H9 (cell line): ENCODE measurements around the gene TSPAN8. TPM values are rescaled to one million over a fixed set of nuclear protein-coding genes. Genes with fewer than 3 reads are reported as not detected.

Experiments used
- DNase-seq: peaks from one replicate; pipeline ENCODE4 v3.0.0-alpha.2; 2017
- H2AFZ ChIP-seq: one replicate; pipeline ENCODE4 v1.6.1; 2013; ENCODE audit warnings: mild to moderate bottlenecking, low read length, control low read depth, moderate library complexity
- H2AK5ac ChIP-seq: 2 replicates; pipeline ENCODE4 v1.6.1; 2013; ENCODE audit warnings: low read length, control low read depth, mixed read lengths; ENCODE audit not compliant: insufficient read length
- H2BK120ac ChIP-seq: one replicate; pipeline ENCODE4 v1.6.1; 2013; ENCODE audit warnings: low read depth, mild to moderate bottlenecking, low read length, control low read depth, inconsistent platforms; ENCODE audit not compliant: poor library complexity, severe bottlenecking
- H2BK12ac ChIP-seq: 2 replicates; pipeline ENCODE4 v1.6.1; 2013; ENCODE audit warnings: low read length, control low read depth, mixed read lengths, low read depth; ENCODE audit not compliant: insufficient read length
- H2BK15ac ChIP-seq: 2 replicates; pipeline ENCODE4 v1.6.1; 2013; ENCODE audit warnings: low read depth, low read length, control low read depth
- H2BK20ac ChIP-seq: one replicate; pipeline ENCODE4 v1.6.1; 2013; ENCODE audit warnings: low read depth, mild to moderate bottlenecking, low read length, control low read depth, inconsistent platforms; ENCODE audit not compliant: poor library complexity, severe bottlenecking
- H2BK5ac ChIP-seq: 2 replicates; pipeline ENCODE4 v1.6.1; 2013; ENCODE audit warnings: low read length, control low read depth, mixed read lengths; ENCODE audit not compliant: insufficient read length
- H3K14ac ChIP-seq: 2 replicates; pipeline ENCODE4 v1.6.1; 2013; ENCODE audit warnings: low read length, control low read depth; ENCODE audit not compliant: insufficient read depth
- H3K18ac ChIP-seq: 2 replicates; pipeline ENCODE4 v1.6.1; 2013; ENCODE audit warnings: low read depth, mild to moderate bottlenecking, mixed read lengths, low read length, control low read depth; ENCODE audit not compliant: insufficient read length
- H3K23ac ChIP-seq: 2 replicates; pipeline ENCODE4 v1.6.1; 2013; ENCODE audit warnings: low read length, control low read depth, mixed read lengths, low read depth; ENCODE audit not compliant: insufficient read length
- H3K23me2 ChIP-seq: 2 replicates; pipeline ENCODE4 v1.6.1; 2013; ENCODE audit warnings: low read depth, mild to moderate bottlenecking, mixed read lengths, low read length, control low read depth; ENCODE audit not compliant: insufficient read length, poor library complexity, severe bottlenecking
- H3K27ac ChIP-seq: 2 replicates; pipeline ENCODE4 v1.5.1; 2013; ENCODE audit warnings: low read length, control low read depth, mixed read lengths, low read depth; ENCODE audit not compliant: insufficient read length
- H3K27me3 ChIP-seq: 2 replicates; pipeline ENCODE4 v1.6.1; 2013; ENCODE audit warnings: low read length, control low read depth, inconsistent platforms; ENCODE audit not compliant: insufficient read depth
- H3K4ac ChIP-seq: 2 replicates; pipeline ENCODE4 v1.6.1; 2013; ENCODE audit warnings: low read depth, mild to moderate bottlenecking, control low read depth, inconsistent platforms, low read length, moderate library complexity
- H3K4me1 ChIP-seq: 2 replicates; pipeline ENCODE4 v1.6.1; 2013; ENCODE audit warnings: low read length, control low read depth, inconsistent platforms; ENCODE audit not compliant: insufficient read depth
- H3K4me2 ChIP-seq: 2 replicates; pipeline ENCODE4 v1.6.1; 2013; ENCODE audit warnings: low read length, control low read depth, mixed read lengths; ENCODE audit not compliant: insufficient read length, insufficient read depth
- H3K56ac ChIP-seq: 2 replicates; pipeline ENCODE4 v1.6.1; 2013; ENCODE audit warnings: low read depth, mild to moderate bottlenecking, mixed read lengths, low read length, control low read depth; ENCODE audit not compliant: insufficient read length
- H3K79me1 ChIP-seq: 2 replicates; pipeline ENCODE4 v1.6.1; 2013; ENCODE audit warnings: low read depth, mild to moderate bottlenecking, moderate library complexity, low read length, control low read depth, inconsistent platforms; ENCODE audit not compliant: insufficient read depth, poor library complexity, severe bottlenecking
- H3K79me2 ChIP-seq: 2 replicates; pipeline ENCODE4 v1.6.1; 2013; ENCODE audit warnings: low read length, control low read depth, inconsistent platforms; ENCODE audit not compliant: insufficient read depth
- H3K9ac ChIP-seq: 2 replicates; pipeline ENCODE4 v1.6.1; 2013; ENCODE audit warnings: low read length, control low read depth, mixed read lengths; ENCODE audit not compliant: insufficient read length; ENCODE audit errors: extremely low read depth
- H3K9me3 ChIP-seq: one replicate; pipeline ENCODE4 v1.6.1; 2013; ENCODE audit warnings: low read depth, low read length, inconsistent platforms; ENCODE audit not compliant: control insufficient read depth
- H3T11ph ChIP-seq: one replicate; pipeline ENCODE4 v1.6.1; 2013; ENCODE audit warnings: mild to moderate bottlenecking, low read length, control low read depth, inconsistent platforms
- H4K20me1 ChIP-seq: one replicate; pipeline ENCODE4 v1.6.1; 2013; ENCODE audit not compliant: control insufficient read depth, insufficient read length, insufficient read depth
- H4K5ac ChIP-seq: 2 replicates; pipeline ENCODE4 v1.6.1; 2013; ENCODE audit warnings: low read depth, mild to moderate bottlenecking, mixed read lengths, low read length, control low read depth; ENCODE audit not compliant: insufficient read length
- H4K8ac ChIP-seq: replicated peaks from 2 replicates; pipeline ENCODE4 v1.6.1; 2013; ENCODE audit warnings: low read length, control low read depth, mixed read lengths, low read depth; ENCODE audit not compliant: insufficient read length
- H4K91ac ChIP-seq: 2 replicates; pipeline ENCODE4 v1.6.1; 2013; ENCODE audit warnings: low read depth, mild to moderate bottlenecking, moderate library complexity, mixed read lengths, low read length, control low read depth; ENCODE audit not compliant: insufficient read length
- H3K27ac Mint-ChIP-seq, 3 experiments: 2 replicates in 2 of 3; 3 replicates in 1 of 3; pipeline ENCODE4 v1.8.0; 2020 to 2021; ENCODE audit warnings: mixed read lengths in 3 of 3, mild to moderate bottlenecking in 1 of 3, moderate library complexity in 1 of 3
- H3K27me3 Mint-ChIP-seq: 2 replicates; pipeline ENCODE4 v1.8.0; 2021; ENCODE audit warnings: low read depth, mild to moderate bottlenecking, moderate library complexity, mixed read lengths
- H3K36me3 Mint-ChIP-seq, 3 experiments: 2 replicates in 2 of 3; 3 replicates in 1 of 3; pipeline ENCODE4 v1.8.0; 2020 to 2021; ENCODE audit warnings: low read depth in 3 of 3, mixed read lengths in 3 of 3; ENCODE audit not compliant: insufficient read depth in 1 of 3
- H3K4me1 Mint-ChIP-seq, 2 experiments: 2 replicates each; pipeline ENCODE4 v1.8.0; 2020; ENCODE audit warnings: mixed read lengths in 2 of 2
- H3K4me3 Mint-ChIP-seq, 2 experiments: 2 replicates in 1 of 2; 3 replicates in 1 of 2; pipeline ENCODE4 v1.8.0; 2020 to 2021; ENCODE audit warnings: mild to moderate bottlenecking in 2 of 2, mixed read lengths in 2 of 2, moderate library complexity in 1 of 2
- H3K9me3 Mint-ChIP-seq, 2 experiments: 2 replicates in 1 of 2; 3 replicates in 1 of 2; pipeline ENCODE4 v1.8.0; 2020; ENCODE audit warnings: mild to moderate bottlenecking in 2 of 2, mixed read lengths in 2 of 2, moderate library complexity in 1 of 2
- CTCF ChIP-seq: fragments of 200-600 bp; sonication (generic); conservative IDR thresholded peaks from 3 replicates; pipeline ENCODE4 v1.8.0; 2021; ENCODE audit warnings: antibody characterized with exemption, mild to moderate bottlenecking
- WGBS: extraction: QIAGEN DNeasy Blood & Tissue Kit; methylation state at CpG from one replicate; pipeline ENCODE4 v1.1.7; 2013; ENCODE audit warnings: missing lambda C conversion rate, low lambda C conversion rate, mixed read lengths; ENCODE audit not compliant: insufficient read length; ENCODE audit errors: extremely low coverage; 5-methylcytosine and 5-hydroxymethylcytosine counted together
- total RNA-seq: library from RNA; stranded (reverse); gene quantifications from 2 replicates; pipeline ENCODE4 v1.2.1, GENCODE V29; 2021

TSPAN8 gene
- total RNA-seq, 1 experiment from 2014 or later: not detected

- no peak overlapping the region for H2BK15ac ChIP-seq
- H3K23ac ChIP-seq: no peak overlapping the region
- no peak overlapping the region for H3K56ac ChIP-seq
- no peak overlapping the region for H3K9ac ChIP-seq
- no peaks in the 10 kb centered on the region for H3K79me1 ChIP-seq
- no peak overlapping the region for H2BK20ac ChIP-seq
- H2BK120ac ChIP-seq: no peak overlapping the region
- no CpG with 5 or more reads among the region's 1 CpG for WGBS
- DNase-seq: no peak
- H3T11ph ChIP-seq: no peak overlapping the region
- H3K23me2 ChIP-seq: no peaks in the 10 kb centered on the region
- H4K91ac ChIP-seq: no peak overlapping the region
- TF ChIP-seq CTCF: no peak
- H3K4me3 Mint-ChIP-seq: no peak overlapping the region
- no peaks in the 10 kb centered on the region for H3K27me3 Mint-ChIP-seq
- H3K14ac ChIP-seq: no peak overlapping the region
- H4K8ac ChIP-seq: no peak overlapping the region
- H3K27ac ChIP-seq: no peak overlapping the region
- no peak overlapping the region for H2AK5ac ChIP-seq
- H3K27ac Mint-ChIP-seq: no peak overlapping the region
- H3K9me3 ChIP-seq: no peaks in the 10 kb centered on the region
- no peak overlapping the region for H2AFZ ChIP-seq
- no peak overlapping the region for H2BK12ac ChIP-seq
- H3K27me3 ChIP-seq: no peaks in the 10 kb centered on the region
- no peak overlapping the region for H4K5ac ChIP-seq
- no peaks in the 10 kb centered on the region for H3K4me1 Mint-ChIP-seq
- no peaks in the 10 kb centered on the region for H3K79me2 ChIP-seq
- H3K4me1 ChIP-seq: no peaks in the 10 kb centered on the region
- H3K36me3 Mint-ChIP-seq: peaks cover 0 to 5% (median 2%) of the 10 kb centered on the region in 3 experiments; a peak in 3 of 7 replicates
- H3K4ac ChIP-seq: no peak overlapping the region
- no peak overlapping the region for H2BK5ac ChIP-seq
- no peak overlapping the region for H3K4me2 ChIP-seq
- no peak overlapping the region for H3K18ac ChIP-seq
- H3K9me3 Mint-ChIP-seq: peaks cover 0 to 3% of the 10 kb centered on the region in 2 experiments; a peak in 4 of 5 replicates
- no peaks in the 10 kb centered on the region for H4K20me1 ChIP-seq
These were observed 72.2 kb downstream of the TSPAN8 start for GRCh38 chr12:71085575-71085974.
